Right atrium auricular region (tissue), 2 donors: ENCODE data around the gene INKA2. TPM values are rescaled to one million over a fixed set of nuclear protein-coding genes. Genes with fewer than 3 reads are reported as not detected.

Experiments used
- DNase-seq: peaks from one replicate; pipeline ENCODE4 v3.0.0-alpha.2; 2019; ENCODE audit warnings: low spot score
- H3K27ac ChIP-seq, 2 donors: fragments of 200-600 bp; sonication (generic); 1 replicate in 1 of 2; 2 replicates in 1 of 2; pipeline ENCODE4 v1.5.1; 2016 to 2019
- H3K27me3 ChIP-seq, 2 donors: fragments of 200-600 bp; sonication (generic); one replicate each; pipeline versions ENCODE4 v1.5.1 to v1.6.0; 2017 to 2019
- H3K36me3 ChIP-seq: fragments of 200-600 bp; sonication (generic); one replicate; pipeline ENCODE4 v1.5.1; 2016
- H3K4me1 ChIP-seq, 2 donors: fragments of 200-600 bp; sonication (generic); one replicate each; pipeline versions ENCODE4 v1.5.1 to v1.6.0; 2017 to 2019
- H3K4me3 ChIP-seq, 2 donors: fragments of 200-600 bp; sonication (generic); 1 replicate in 1 of 2; 2 replicates in 1 of 2; pipeline ENCODE4 v1.5.1; 2017 to 2019; ENCODE audit warnings: mild to moderate bottlenecking in 1 of 2, moderate library complexity in 1 of 2
- H3K9me3 ChIP-seq, 2 donors: fragments of 200-600 bp; sonication (generic); one replicate each; pipeline ENCODE4 v1.5.1; 2019
- total RNA-seq, 2 donors: library from RNA; depleted of rRNA; stranded (reverse); fragments of >200 nt; gene quantifications; one replicate each; pipeline ENCODE4 v1.1.0, GENCODE V29; 2016
- TF ChIP-seq, protein P1 (sequence below), 2 donors: fragments of 200-600 bp; sonication (generic); IDR thresholded peaks; one replicate each; pipeline ENCODE4 v1.5.1; 2019; ENCODE audit warnings: antibody characterized with exemption in 2 of 2

Gene INKA2
- total RNA-seq, 2 donors from 2014 or later = 17.3 to 23.4 TPM

DNA sequence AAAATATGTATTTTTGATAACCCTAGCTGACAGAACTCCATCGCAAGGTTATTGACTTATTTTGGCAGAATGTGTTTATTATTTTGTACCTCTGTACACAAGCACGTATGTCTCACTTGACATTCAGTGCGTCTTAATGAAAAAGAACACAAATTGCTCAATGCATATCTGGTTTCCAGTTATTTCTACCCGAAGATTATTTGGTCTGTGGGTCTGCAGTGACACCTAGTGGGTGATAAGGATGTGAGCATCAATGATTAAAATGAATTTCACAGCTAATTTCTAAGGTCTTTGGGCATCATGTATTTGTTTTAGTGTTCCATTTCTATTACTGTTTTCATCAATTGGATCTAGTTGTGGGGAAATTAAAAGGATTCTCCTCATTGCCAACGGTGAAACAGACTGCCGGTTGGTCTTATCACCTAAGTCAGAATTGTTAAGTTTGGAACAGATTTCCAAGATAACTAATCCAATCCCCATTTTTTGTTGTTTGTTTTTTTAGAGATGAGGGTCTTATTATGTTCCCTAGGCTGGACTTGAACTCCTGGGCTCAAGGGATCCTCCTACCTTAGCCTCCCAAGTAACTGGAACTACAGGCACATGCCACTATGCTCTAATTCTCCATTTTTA is 30.4 kb upstream of the INKA2 start:
- Histone ChIP-seq H3K36me3 (peaks cover 29% of the 10 kb centered on the region), H3K27ac (no peak overlapping the region), H3K27me3 (no peaks in the 10 kb centered on the region), H3K4me1 (no peaks in the 10 kb centered on the region), H3K4me3 (no peak overlapping the region), H3K9me3 (no peaks in the 10 kb centered on the region)
- TF ChIP-seq, protein P1, sequence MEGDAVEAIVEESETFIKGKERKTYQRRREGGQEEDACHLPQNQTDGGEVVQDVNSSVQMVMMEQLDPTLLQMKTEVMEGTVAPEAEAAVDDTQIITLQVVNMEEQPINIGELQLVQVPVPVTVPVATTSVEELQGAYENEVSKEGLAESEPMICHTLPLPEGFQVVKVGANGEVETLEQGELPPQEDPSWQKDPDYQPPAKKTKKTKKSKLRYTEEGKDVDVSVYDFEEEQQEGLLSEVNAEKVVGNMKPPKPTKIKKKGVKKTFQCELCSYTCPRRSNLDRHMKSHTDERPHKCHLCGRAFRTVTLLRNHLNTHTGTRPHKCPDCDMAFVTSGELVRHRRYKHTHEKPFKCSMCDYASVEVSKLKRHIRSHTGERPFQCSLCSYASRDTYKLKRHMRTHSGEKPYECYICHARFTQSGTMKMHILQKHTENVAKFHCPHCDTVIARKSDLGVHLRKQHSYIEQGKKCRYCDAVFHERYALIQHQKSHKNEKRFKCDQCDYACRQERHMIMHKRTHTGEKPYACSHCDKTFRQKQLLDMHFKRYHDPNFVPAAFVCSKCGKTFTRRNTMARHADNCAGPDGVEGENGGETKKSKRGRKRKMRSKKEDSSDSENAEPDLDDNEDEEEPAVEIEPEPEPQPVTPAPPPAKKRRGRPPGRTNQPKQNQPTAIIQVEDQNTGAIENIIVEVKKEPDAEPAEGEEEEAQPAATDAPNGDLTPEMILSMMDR (IDR thresholded peaks at IDR 0.05) = peak; percentile 39 to 84
- no peak for DNase-seq

DNA sequence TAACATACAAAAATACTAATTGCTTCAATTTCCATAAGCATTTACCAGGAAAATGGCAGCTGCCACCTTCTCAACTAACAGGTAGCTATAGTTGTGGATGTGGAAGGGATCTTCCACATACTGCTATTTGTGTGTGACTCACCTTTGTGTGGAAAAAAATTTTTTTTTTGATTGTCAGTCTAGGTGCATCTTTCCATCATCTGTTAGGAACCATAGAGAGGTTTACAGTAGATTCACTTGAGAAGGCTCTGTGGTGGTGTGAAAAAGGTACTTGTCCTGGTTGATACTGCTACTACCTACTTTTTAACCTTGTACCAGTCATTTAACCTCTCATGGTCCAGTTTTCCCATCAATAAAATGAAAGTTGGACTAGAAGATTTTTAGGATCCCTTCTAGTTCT is 29.4 kb upstream of the INKA2 start:
- H3K9me3 ChIP-seq = no peaks in the 10 kb centered on the region
- H3K36me3 ChIP-seq = peaks cover 37% of the 10 kb centered on the region
- no peak overlapping the region for H3K27ac ChIP-seq
- H3K4me3 ChIP-seq = no peak overlapping the region
- H3K4me1 ChIP-seq = no peaks in the 10 kb centered on the region
- TF ChIP-seq, protein P1 (IDR thresholded peaks at IDR 0.05) = no peak
- no peak for DNase-seq
- H3K27me3 ChIP-seq = no peaks in the 10 kb centered on the region

DNA sequence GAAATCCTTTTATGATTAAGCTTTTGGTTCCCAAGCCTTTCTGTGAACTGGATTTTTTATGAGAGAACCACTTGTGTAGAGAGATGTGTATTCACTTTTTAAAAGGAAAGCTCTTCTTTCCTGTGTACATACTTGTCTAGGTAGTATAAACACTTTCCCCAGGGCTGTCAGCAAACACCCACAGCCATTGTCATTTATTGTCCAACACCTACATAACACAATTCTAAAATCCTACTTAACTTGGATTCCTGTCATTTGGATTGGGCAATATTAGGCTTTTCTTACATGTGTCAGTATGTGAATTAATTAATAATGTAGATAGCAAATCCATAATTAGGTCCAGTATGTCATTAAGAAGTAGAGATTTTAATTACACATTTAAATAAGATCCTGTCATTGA is 28.8 kb upstream of the INKA2 start:
- Histone ChIP-seq H3K9me3 (no peaks in the 10 kb centered on the region), H3K36me3 (peaks cover 43% of the 10 kb centered on the region), H3K4me1 (no peaks in the 10 kb centered on the region), H3K27ac (no peak overlapping the region), H3K27me3 (no peaks in the 10 kb centered on the region), H3K4me3 (no peak overlapping the region)
- no peak for DNase-seq
- TF ChIP-seq, protein P1 (IDR thresholded peaks at IDR 0.05) = no peak

DNA sequence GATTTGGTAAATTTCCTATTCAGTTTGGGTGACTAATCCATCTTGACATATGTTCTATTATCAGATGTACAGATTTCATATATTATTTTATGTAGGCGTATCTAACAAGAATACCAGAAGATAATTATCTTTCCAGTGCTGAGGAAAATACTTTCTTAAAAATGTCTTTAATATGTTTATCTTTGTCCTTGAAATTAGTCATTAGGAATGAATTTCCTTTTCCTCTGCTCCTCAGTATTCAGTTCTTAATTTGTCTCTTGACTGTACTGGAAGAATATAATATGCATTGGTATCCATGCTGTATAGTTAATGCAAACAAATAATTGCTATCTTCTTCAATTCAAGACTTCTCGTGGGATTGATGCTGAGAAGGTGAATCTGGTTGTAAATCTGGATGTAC is 23.1 kb upstream of the INKA2 start:
- peaks cover 0 to under 1% of the 10 kb centered on the region in 2 donors for H3K4me1 ChIP-seq
- no peak overlapping the region for H3K27ac ChIP-seq
- no peak overlapping the region for H3K4me3 ChIP-seq
- no peaks in the 10 kb centered on the region for H3K27me3 ChIP-seq
- peaks cover 72% of the 10 kb centered on the region for H3K36me3 ChIP-seq
- TF ChIP-seq, protein P1 (IDR thresholded peaks at IDR 0.05) = no peak
- no peak for DNase-seq
- H3K9me3 ChIP-seq = no peaks in the 10 kb centered on the region

DNA sequence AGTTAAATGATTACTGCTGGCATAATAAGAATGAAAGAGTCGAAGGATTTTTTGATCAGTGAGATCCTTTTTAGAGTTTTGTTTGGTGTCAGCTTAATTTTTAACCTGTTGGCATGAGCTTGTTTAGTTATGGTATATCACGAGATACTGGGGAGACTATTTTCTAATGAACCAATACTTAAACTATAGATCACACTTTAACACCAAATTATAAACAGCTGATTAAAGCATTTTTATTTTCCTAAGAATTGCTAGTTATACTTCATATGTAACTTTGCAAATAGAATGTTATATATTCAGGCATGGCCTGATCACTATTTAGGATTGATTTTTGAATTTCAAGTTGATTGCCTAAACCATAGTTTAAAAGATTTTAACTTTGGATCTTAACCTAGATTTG is 22.5 kb upstream of the INKA2 start:
- no peak overlapping the region for H3K27ac ChIP-seq
- H3K9me3 ChIP-seq = no peaks in the 10 kb centered on the region
- TF ChIP-seq, protein P1 (IDR thresholded peaks at IDR 0.05) = no peak
- peaks cover 67% of the 10 kb centered on the region for H3K36me3 ChIP-seq
- DNase-seq = no peak
- no peaks in the 10 kb centered on the region for H3K27me3 ChIP-seq
- H3K4me1 ChIP-seq = peaks cover 0 to 6% of the 10 kb centered on the region in 2 donors
- H3K4me3 ChIP-seq = no peak overlapping the region

DNA sequence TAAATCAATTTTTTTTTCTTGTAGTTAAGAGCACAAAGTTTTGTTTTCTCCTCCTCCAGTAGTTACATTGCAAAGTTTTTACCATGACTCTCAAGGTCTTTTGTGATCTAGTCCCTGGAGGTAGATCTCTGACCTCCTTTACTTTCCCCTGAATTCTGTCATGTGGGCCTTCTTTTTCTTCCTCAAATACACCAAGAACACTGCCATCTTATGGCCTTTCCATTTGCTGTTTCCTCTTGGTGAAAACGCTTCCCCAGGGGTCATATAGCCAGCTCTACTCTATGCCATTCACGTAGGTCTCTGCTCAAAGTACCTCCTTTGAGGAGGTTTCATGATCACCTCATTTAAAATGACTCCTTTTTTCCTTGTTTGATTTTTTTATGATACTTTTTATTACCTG is 19.2 kb upstream of the INKA2 start:
- Histone ChIP-seq H3K27me3 (no peaks in the 10 kb centered on the region), H3K27ac (no peak overlapping the region), H3K9me3 (no peaks in the 10 kb centered on the region), H3K36me3 (peaks cover 36% of the 10 kb centered on the region), H3K4me3 (no peak overlapping the region), H3K4me1 (peaks cover 0 to 23% of the 10 kb centered on the region in 2 donors)
- no peak for DNase-seq
- TF ChIP-seq, protein P1 (IDR thresholded peaks at IDR 0.05) = no peak
